ENCODE results near the gene SORCS1. TPM values are rescaled to one million over a fixed set of nuclear protein-coding genes. Genes with fewer than 3 reads are reported as not detected.

Gene SORCS1
- polyA plus RNA-seq, 1 donor (not counting 4 experiments of a cell fraction or from before 2014, with no cell fraction given): not detected

- Histone ChIP-seq H3K79me2 (ENCODE audit: control insufficient read depth, insufficient read depth, low read length) (no peaks in the 10 kb centered on the region), H3K4me3 (ENCODE audit: control insufficient read depth in 2 of 3, extremely low read depth in 1 of 3, insufficient read depth in 2 of 3, low read depth in 1 of 3, low read length in 3 of 3) (no peak overlapping the region), H3K4me1 (ENCODE audit: control insufficient read depth, extremely low read depth, insufficient read depth, low read length) (no peaks in the 10 kb centered on the region), H3K27ac (ENCODE audit: control insufficient read depth, insufficient read depth, low read length) (no peak overlapping the region), H4K20me1 (ENCODE audit: control insufficient read depth, extremely low read depth, insufficient read depth, low read length) (no peaks in the 10 kb centered on the region), H3K27me3 (ENCODE audit: control insufficient read depth, extremely low read depth, insufficient read depth, low read length) (no peaks in the 10 kb centered on the region), H3K4me2 (ENCODE audit: control insufficient read depth, extremely low read depth, insufficient read depth, low read depth, low read length) (no peak overlapping the region), H3K36me3 (ENCODE audit: control insufficient read depth in 2 of 2, extremely low read depth in 1 of 2, insufficient read depth in 2 of 2, low read length in 2 of 2) (no peaks in the 10 kb centered on the region), H3K9me1 (ENCODE audit: control insufficient read depth, extremely low read depth, insufficient read depth, low read length) (no peaks in the 10 kb centered on the region), H3K9me3 (ENCODE audit: control insufficient read depth, low read depth, low read length) (peaks cover 2% of the 10 kb centered on the region), H3K9ac (ENCODE audit: control insufficient read depth, extremely low read depth, insufficient read depth, low read length) (no peak overlapping the region), H2AFZ (ENCODE audit: control insufficient read depth, low read length) (no peak overlapping the region)
- DNase-seq (ENCODE audit: low read depth, low spot score) (no peak), FAIRE-seq (no peak)
- TF ChIP-seq EZH2 (IDR thresholded peaks at IDR 0.05; ENCODE audit: low read length): no peak
- TF ChIP-seq CTCF (optimal IDR thresholded peaks at IDR 0.05 in 1 of 3, IDR thresholded peaks at IDR 0.05 in 1 of 3, conservative IDR thresholded peaks at IDR 0.05 in 1 of 3; ENCODE audit: extremely low read depth in 1 of 3, insufficient read depth in 2 of 3, low read length in 3 of 3): no peak
- dilution Hi-C loops (cut with MboI; ENCODE audit: extremely low pct_ligation_motif_present, low sequenced_read_pairs): no loop called here
Observed at GRCh38 chr10:106999118-106999707, 165.3 kb downstream of the SORCS1 start.

GRCh38 chr10:106997721-106998120 is 166.8 kb downstream of the SORCS1 start:
- H3K9me3 ChIP-seq (ENCODE audit: control insufficient read depth, low read depth, low read length): peaks cover 2% of the 10 kb centered on the region
- H3K4me2 ChIP-seq (ENCODE audit: control insufficient read depth, extremely low read depth, insufficient read depth, low read depth, low read length): no peak overlapping the region
- no peak for TF ChIP-seq CTCF (optimal IDR thresholded peaks at IDR 0.05 in 1 of 3, IDR thresholded peaks at IDR 0.05 in 1 of 3, conservative IDR thresholded peaks at IDR 0.05 in 1 of 3; ENCODE audit: extremely low read depth in 1 of 3, insufficient read depth in 2 of 3, low read length in 3 of 3)
- TF ChIP-seq EZH2 (IDR thresholded peaks at IDR 0.05; ENCODE audit: low read length): no peak
- no peaks in the 10 kb centered on the region for H3K79me2 ChIP-seq (ENCODE audit: control insufficient read depth, insufficient read depth, low read length)
- dilution Hi-C loops (cut with MboI; ENCODE audit: extremely low pct_ligation_motif_present, low sequenced_read_pairs): no loop called here
- no peaks in the 10 kb centered on the region for H3K4me1 ChIP-seq (ENCODE audit: control insufficient read depth, extremely low read depth, insufficient read depth, low read length)
- no peaks in the 10 kb centered on the region for H3K27me3 ChIP-seq (ENCODE audit: control insufficient read depth, extremely low read depth, insufficient read depth, low read length)
- H3K9ac ChIP-seq (ENCODE audit: control insufficient read depth, extremely low read depth, insufficient read depth, low read length): no peak overlapping the region
- FAIRE-seq (no peak), DNase-seq (ENCODE audit: low read depth, low spot score) (no peak)
- H4K20me1 ChIP-seq (ENCODE audit: control insufficient read depth, extremely low read depth, insufficient read depth, low read length): no peaks in the 10 kb centered on the region
- H3K9me1 ChIP-seq (ENCODE audit: control insufficient read depth, extremely low read depth, insufficient read depth, low read length): no peaks in the 10 kb centered on the region
- H3K4me3 ChIP-seq (ENCODE audit: control insufficient read depth in 2 of 3, extremely low read depth in 1 of 3, insufficient read depth in 2 of 3, low read depth in 1 of 3, low read length in 3 of 3): no peak overlapping the region
- no peak overlapping the region for H2AFZ ChIP-seq (ENCODE audit: control insufficient read depth, low read length)
- no peaks in the 10 kb centered on the region for H3K36me3 ChIP-seq (ENCODE audit: control insufficient read depth in 2 of 2, extremely low read depth in 1 of 2, insufficient read depth in 2 of 2, low read length in 2 of 2)
- no peak overlapping the region for H3K27ac ChIP-seq (ENCODE audit: control insufficient read depth, insufficient read depth, low read length)

Data from keratinocyte (primary cell).